IPS-15b (cell line): ENCODE measurements around the gene TREM1.
"Not testable (repeated sequence)": the region's sequence is repeated elsewhere in the genome, so short reads cannot be mapped to it uniquely, and the experiment has no call there.

Experiments used
- H3K27me3 ChIP-seq: one replicate; pipeline ENCODE4 v1.6.1; 2013; ENCODE audit warnings: low read length; ENCODE audit not compliant: control insufficient read depth, insufficient read depth
- H3K36me3 ChIP-seq: one replicate; pipeline ENCODE4 v1.6.1; 2013; ENCODE audit warnings: low read length; ENCODE audit not compliant: control insufficient read depth, insufficient read depth
- H3K4me1 ChIP-seq: one replicate; pipeline ENCODE4 v1.6.1; 2013; ENCODE audit warnings: mild to moderate bottlenecking, low read length; ENCODE audit not compliant: control insufficient read depth, insufficient read depth
- H3K4me3 ChIP-seq: one replicate; pipeline ENCODE4 v1.5.1; 2013; ENCODE audit warnings: low read depth, low read length
- H3K9ac ChIP-seq: one replicate; pipeline ENCODE4 v1.6.1; 2013; ENCODE audit warnings: low read depth, mild to moderate bottlenecking, low read length
- H3K9me3 ChIP-seq: one replicate; pipeline ENCODE4 v1.6.1; 2013; ENCODE audit warnings: mild to moderate bottlenecking, low read length; ENCODE audit not compliant: control insufficient read depth, insufficient read depth

The TREM1 gene

DNA sequence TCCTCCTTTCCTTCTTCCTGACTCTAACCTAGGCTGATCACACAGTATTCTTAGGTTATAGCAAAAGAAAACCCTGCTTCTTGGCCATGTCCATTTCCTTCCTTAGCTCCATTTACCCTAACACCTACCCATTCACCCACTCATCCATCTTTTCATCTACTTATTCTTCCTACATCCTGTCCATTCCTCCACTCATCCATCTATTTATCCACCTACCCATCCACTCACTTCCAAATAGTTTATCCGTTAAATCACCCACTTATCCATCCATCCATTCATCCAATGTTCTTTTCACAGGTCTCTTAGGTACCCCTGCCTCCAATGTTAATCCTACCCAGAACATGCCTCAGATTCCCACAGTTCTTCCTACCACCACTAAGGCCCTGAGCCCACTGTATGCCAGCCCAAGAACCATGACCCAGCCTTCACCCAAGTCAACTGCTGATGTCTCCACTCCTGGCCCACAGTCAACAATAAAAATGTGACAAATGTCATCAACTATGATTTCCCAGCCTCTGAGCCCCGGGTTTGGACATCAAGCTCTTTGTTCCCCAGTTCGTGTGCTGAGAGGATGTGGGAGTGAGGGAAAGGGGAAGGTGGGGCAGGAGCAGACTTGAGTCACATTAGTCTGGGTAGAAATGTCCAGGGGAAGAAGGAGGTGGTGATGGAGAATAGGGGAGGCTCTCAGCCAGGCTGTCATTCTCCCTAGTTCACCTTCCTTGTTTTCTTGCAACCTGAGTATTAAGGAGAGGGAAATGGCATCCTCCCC, 33.9 kb downstream of the TREM1 start:
- Histone ChIP-seq H3K4me1 (no peaks in the 10 kb centered on the region), H3K4me3 (no peak overlapping the region), H3K9ac (no peak overlapping the region), H3K27me3 (peaks cover 2% of the 10 kb centered on the region), H3K36me3 (no peaks in the 10 kb centered on the region), H3K9me3 (no peaks in the 10 kb centered on the region)

GRCh38 chr6:41247882-41248705, 38.4 kb downstream of the TREM1 start:
- Histone ChIP-seq H3K36me3 (no peaks in the 10 kb centered on the region), H3K4me1 (no peaks in the 10 kb centered on the region), H3K9me3 (no peaks in the 10 kb centered on the region), H3K9ac (no peak overlapping the region), H3K27me3 (peaks cover 3% of the 10 kb centered on the region), H3K4me3 (no peak overlapping the region)

GRCh38 chr6:41247288-41247865, 39.1 kb downstream of the TREM1 start:
- Histone ChIP-seq H3K9ac (no peak overlapping the region), H3K9me3 (no peaks in the 10 kb centered on the region), H3K27me3 (peaks cover 7% of the 10 kb centered on the region), H3K4me3 (no peak overlapping the region), H3K36me3 (no peaks in the 10 kb centered on the region), H3K4me1 (no peaks in the 10 kb centered on the region)

GRCh38 chr6:41246529-41246928, 40.0 kb downstream of the TREM1 start:
- H3K36me3 ChIP-seq, H3K27me3 ChIP-seq, H3K9ac ChIP-seq: not testable (repeated sequence)

GRCh38 chr6:41239467-41240159, 46.9 kb downstream of the TREM1 start:
- Histone ChIP-seq H3K36me3 (no peaks in the 10 kb centered on the region), H3K9me3 (no peaks in the 10 kb centered on the region), H3K4me1 (no peaks in the 10 kb centered on the region), H3K27me3 (peaks cover 19% of the 10 kb centered on the region), H3K4me3 (peak overlapping the region; percentile 57), H3K9ac (peak overlapping the region; percentile 29)

More at GRCh38 chr6:41246529-41246928, 40.0 kb downstream of the TREM1 start:
- H3K9me3 ChIP-seq, H3K4me1 ChIP-seq, H3K4me3 ChIP-seq: not testable (repeated sequence)

- Histone ChIP-seq H3K4me1 (no peaks in the 10 kb centered on the region), H3K36me3 (no peaks in the 10 kb centered on the region), H3K9ac (no peak overlapping the region), H3K4me3 (no peak overlapping the region), H3K9me3 (no peaks in the 10 kb centered on the region), H3K27me3 (peaks cover 15% of the 10 kb centered on the region)
These were observed 49.4 kb downstream of the TREM1 start for GRCh38 chr6:41237128-41237527.

GRCh38 chr6:41236276-41236675, 50.2 kb downstream of the TREM1 start:
- Histone ChIP-seq H3K27me3 (peaks cover 15% of the 10 kb centered on the region), H3K9me3 (no peaks in the 10 kb centered on the region), H3K4me1 (no peaks in the 10 kb centered on the region), H3K36me3 (no peaks in the 10 kb centered on the region), H3K9ac (no peak overlapping the region), H3K4me3 (no peak overlapping the region)

DNA sequence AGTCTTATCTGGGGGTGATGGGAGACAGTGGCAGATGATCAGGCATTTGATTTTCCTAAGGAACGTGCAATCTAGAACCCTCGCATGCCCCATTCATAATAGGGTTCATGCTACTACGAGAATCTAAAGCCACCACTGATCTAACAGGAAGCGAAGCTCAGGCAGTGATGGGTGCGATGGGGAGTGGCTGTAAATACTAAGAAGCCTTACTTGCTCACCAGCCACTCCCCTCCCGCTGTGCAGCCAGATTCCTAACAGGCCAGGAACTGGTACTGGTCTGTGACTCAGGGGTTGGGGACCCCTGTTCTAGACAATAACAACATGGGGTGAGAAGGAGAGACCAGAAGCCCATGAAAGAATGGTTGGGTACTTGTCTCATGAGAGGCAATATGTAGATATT, 53.8 kb downstream of the TREM1 start:
- no peak overlapping the region for H3K9ac ChIP-seq
- H3K27me3 ChIP-seq: peaks cover 2% of the 10 kb centered on the region
- no peaks in the 10 kb centered on the region for H3K4me1 ChIP-seq
- no peak overlapping the region for H3K4me3 ChIP-seq
- no peaks in the 10 kb centered on the region for H3K9me3 ChIP-seq
- H3K36me3 ChIP-seq: no peaks in the 10 kb centered on the region

DNA sequence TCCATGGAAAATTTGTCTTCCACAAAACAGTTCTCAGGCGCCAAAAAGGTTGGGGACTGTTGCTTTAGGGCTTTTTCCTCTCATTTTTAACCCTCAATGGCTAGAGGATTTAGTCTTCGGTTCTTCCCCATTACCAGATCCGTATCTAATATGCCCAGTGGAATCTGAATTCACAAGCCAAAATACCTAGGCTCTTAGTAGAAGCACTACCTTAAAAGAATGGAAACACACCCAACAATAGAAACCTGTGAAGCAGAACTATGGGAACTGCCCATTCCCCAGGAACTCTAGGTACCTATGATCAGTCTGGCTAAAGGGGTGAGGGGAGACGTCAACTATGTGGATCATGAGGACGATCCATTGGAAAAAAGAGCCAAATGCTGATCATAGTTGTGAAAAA, 55.2 kb downstream of the TREM1 start:
- Histone ChIP-seq H3K4me1 (no peaks in the 10 kb centered on the region), H3K4me3 (no peak overlapping the region), H3K9me3 (no peaks in the 10 kb centered on the region), H3K27me3 (no peaks in the 10 kb centered on the region), H3K9ac (no peak overlapping the region), H3K36me3 (no peaks in the 10 kb centered on the region)

GRCh38 chr6:41229721-41230120, 56.8 kb downstream of the TREM1 start:
- Histone ChIP-seq H3K27me3 (no peaks in the 10 kb centered on the region), H3K9me3 (no peaks in the 10 kb centered on the region), H3K4me3 (no peak overlapping the region), H3K36me3 (no peaks in the 10 kb centered on the region), H3K4me1 (no peaks in the 10 kb centered on the region), H3K9ac (no peak overlapping the region)

DNA sequence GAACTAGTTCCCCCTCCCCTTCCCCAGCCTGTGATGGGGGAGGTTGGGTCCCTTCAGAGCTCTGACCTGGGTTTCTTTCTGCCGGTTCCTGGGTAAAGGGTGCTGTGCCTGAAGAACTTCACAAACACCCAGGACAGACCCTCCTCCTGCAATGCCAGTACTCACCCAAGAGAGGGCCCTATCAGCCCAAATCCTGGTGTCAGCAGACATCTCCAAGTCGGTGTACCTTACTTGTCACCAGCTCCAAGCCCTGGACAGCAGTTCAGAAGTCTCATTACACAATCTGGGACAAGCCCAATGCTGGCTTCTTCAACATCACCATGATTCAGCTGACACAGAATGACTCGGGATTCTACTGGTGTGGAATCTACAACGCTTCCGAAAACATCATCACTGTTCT, 57.9 kb downstream of the TREM1 start:
- Histone ChIP-seq H3K4me1 (no peaks in the 10 kb centered on the region), H3K9me3 (no peaks in the 10 kb centered on the region), H3K4me3 (no peak overlapping the region), H3K9ac (no peak overlapping the region), H3K36me3 (no peaks in the 10 kb centered on the region), H3K27me3 (no peaks in the 10 kb centered on the region)
